HEK293 (cell line): Measurements from ENCODE around the gene SFXN3.
"Not testable (repeated sequence)": the region's sequence is repeated elsewhere in the genome, so short reads cannot be mapped to it uniquely, and the experiment has no call there.

Experiments
- CTCF ChIA-PET: fragments of 350-600 bp; formaldehyde crosslinking; extraction: SDS; loops from one replicate; lab custom pipeline; 2021; ENCODE audit warnings: antibody characterized with exemption; lab: Yijun Ruan, JAX
- POLR2A ChIA-PET: fragments of 300-600 bp; formaldehyde crosslinking; extraction: SDS; loops from one replicate; lab custom pipeline; 2020; ENCODE audit warnings: antibody characterized with exemption, inconsistent platforms; lab: Yijun Ruan, JAX
- H3K27ac ChIP-seq: fragments of 200-500 bp; sonication (Bioruptor generic); 2 replicates; pipeline ENCODE4 v1.5.1; 2014; ENCODE audit warnings: low read depth, low read length, control low read depth, inconsistent platforms; ENCODE audit errors: extremely low read depth
- H3K36me3 ChIP-seq, 2 experiments: fragments of 200-500 bp in 1 of 2; sonication (Bioruptor generic) in 1 of 2; 1 replicate in 1 of 2; 2 replicates in 1 of 2; pipeline ENCODE4 v1.5.1; 2014 to 2017; ENCODE audit warnings: inconsistent platforms in 2 of 2, low read length in 2 of 2; ENCODE audit not compliant: control insufficient read depth in 2 of 2, insufficient read depth in 1 of 2
- H3K4me1 ChIP-seq: fragments of 200-500 bp; sonication (Bioruptor generic); 2 replicates; pipeline ENCODE4 v1.5.1; 2014; ENCODE audit warnings: mild to moderate bottlenecking, low read length, inconsistent platforms; ENCODE audit not compliant: control insufficient read depth, insufficient read depth
- H3K4me3 ChIP-seq: 2 replicates; pipeline ENCODE4 v1.5.1; 2011; ENCODE audit warnings: low read depth, mild to moderate bottlenecking, control low read depth, low read length, moderate library complexity
- H3K9me3 ChIP-seq: fragments of 200-500 bp; sonication (Bioruptor generic); 2 replicates; pipeline ENCODE4 v1.5.1; 2014; ENCODE audit warnings: low read depth, low read length, inconsistent platforms; ENCODE audit not compliant: control insufficient read depth, insufficient read depth
- BCL11A ChIP-seq: fragments of 450-650 bp; formaldehyde crosslinking; IDR thresholded peaks from 2 replicates; pipeline ENCODE4 v1.5.1; 2016; ENCODE audit warnings: low read depth, missing biosample characterization, missing genetic modification characterization
- HOXA7 ChIP-seq: sonication (generic); formaldehyde crosslinking; IDR thresholded peaks from 2 replicates; pipeline ENCODE4 v1.8.1; 2022; ENCODE audit warnings: missing genetic modification reagents, borderline replicate concordance
- PRDM10 ChIP-seq: fragments of 450-650 bp; formaldehyde crosslinking; IDR thresholded peaks from 2 replicates; pipeline ENCODE4 v1.5.1; 2016; ENCODE audit warnings: missing biosample characterization, missing genetic modification characterization
- RBAK ChIP-seq: fragments of 450-650 bp; formaldehyde crosslinking; IDR thresholded peaks from 2 replicates; pipeline ENCODE4 v1.5.1; 2016; ENCODE audit warnings: missing biosample characterization, missing genetic modification characterization
- REST ChIP-seq: fragments of 450-650 bp; formaldehyde crosslinking; IDR thresholded peaks from 2 replicates; pipeline ENCODE4 v1.5.1; 2016; ENCODE audit warnings: missing biosample characterization, missing genetic modification characterization
- SCRT1 ChIP-seq: fragments of 450-650 bp; formaldehyde crosslinking; IDR thresholded peaks from 2 replicates; pipeline ENCODE4 v1.5.1; 2016; ENCODE audit warnings: missing biosample characterization, missing genetic modification characterization, borderline replicate concordance
- ZBTB20 ChIP-seq: fragments of 450-650 bp; formaldehyde crosslinking; IDR thresholded peaks from 2 replicates; pipeline ENCODE4 v1.5.1; 2016; ENCODE audit warnings: missing biosample characterization, missing genetic modification characterization
- ZFP37 ChIP-seq: fragments of 450-650 bp; formaldehyde crosslinking; IDR thresholded peaks from 2 replicates; pipeline ENCODE4 v1.5.1; 2016; ENCODE audit warnings: missing biosample characterization, missing genetic modification characterization
- ZNF19 ChIP-seq: fragments of 450-650 bp; formaldehyde crosslinking; IDR thresholded peaks from 2 replicates; pipeline ENCODE4; 2016; ENCODE audit warnings: missing biosample characterization, missing genetic modification characterization, low read depth
- ZNF202 ChIP-seq: fragments of 450-650 bp; formaldehyde crosslinking; IDR thresholded peaks from 2 replicates; pipeline ENCODE4 v1.5.1; 2016; ENCODE audit warnings: missing biosample characterization, missing genetic modification characterization, borderline replicate concordance
- ZNF274 ChIP-seq, 2 experiments: fragments of 200-500 bp in 1 of 2; fragments of 450-650 bp in 1 of 2; sonication (Bioruptor generic) in 1 of 2; formaldehyde crosslinking in 1 of 2; IDR thresholded peaks; 2 replicates each; pipeline versions ENCODE4 v1.5.1 to v1.6.1; 2014 to 2016; ENCODE audit warnings: borderline replicate concordance in 1 of 2, inconsistent platforms in 1 of 2, low read length in 1 of 2, missing biosample characterization in 1 of 2, missing genetic modification characterization in 1 of 2
- ZNF302 ChIP-seq: fragments of 450-650 bp; formaldehyde crosslinking; IDR thresholded peaks from 2 replicates; pipeline ENCODE4 v1.5.1; 2016; ENCODE audit warnings: missing biosample characterization, missing genetic modification characterization, low read depth
- ZNF350 ChIP-seq: fragments of 450-650 bp; formaldehyde crosslinking; IDR thresholded peaks from 2 replicates; pipeline ENCODE4 v1.5.0; 2017; ENCODE audit warnings: missing biosample characterization, mild to moderate bottlenecking, missing genetic modification characterization
- ZNF391 ChIP-seq: fragments of 450-650 bp; formaldehyde crosslinking; IDR thresholded peaks from 2 replicates; pipeline ENCODE4 v1.5.1; 2016; ENCODE audit warnings: low read depth, missing biosample characterization, missing genetic modification characterization, borderline replicate concordance
- ZNF48 ChIP-seq: fragments of 450-650 bp; formaldehyde crosslinking; IDR thresholded peaks from 2 replicates; pipeline ENCODE4 v1.5.1; 2016; ENCODE audit warnings: missing biosample characterization, missing genetic modification characterization
- ZNF561 ChIP-seq: fragments of 450-650 bp; IDR thresholded peaks from 2 replicates; pipeline ENCODE4 v1.5.1; 2018; ENCODE audit warnings: missing biosample characterization, missing genetic modification characterization, borderline replicate concordance
- ZSCAN16 ChIP-seq: fragments of 450-650 bp; formaldehyde crosslinking; IDR thresholded peaks from 2 replicates; pipeline ENCODE4 v1.5.1; 2016; ENCODE audit warnings: missing biosample characterization, missing genetic modification characterization

Gene SFXN3

GRCh38 chr10:101032637-101033224, 1.7 kb downstream of the SFXN3 start (continued):
- TF ChIP-seq REST (tag by site-specific recombination) (no peak), ZNF350 (tag by site-specific recombination) (no peak), SCRT1 (no peak), ZNF561 (tag by site-specific recombination) (no peak), ZSCAN16 (tag by site-specific recombination) (no peak), BCL11A (tag by site-specific recombination) (no peak), RBAK (tag by site-specific recombination) (no peak), ZNF19 (no peak), HOXA7 (CRISPR knock-in tag) (no peak), ZNF391 (tag by site-specific recombination) (no peak), ZFP37 (tag by site-specific recombination) (0 out of 2 replicates have a peak, but pooled peaks have one; percentile 68), ZNF202 (no peak), ZBTB20 (peak; percentile 77; the same call in 1 of the 2 replicates), ZNF302 (no peak), ZNF48 (tag by site-specific recombination) (no peak)

GRCh38 chr10:101033276-101033675, 2.2 kb downstream of the SFXN3 start:
- POLR2A ChIA-PET: interaction anchor here (1.0 kb wide), 1 partner anchor 10 kb away, joined by 4 read pairs; no protein-coding TSS in a partner anchor
- TF ChIP-seq PRDM10 (tag by site-specific recombination) (peak; percentile 48; the same call in 1 of the 2 replicates), ZNF274 (IDR thresholded peaks at IDR 0.05; ENCODE audit: low read length) (no peak), ZNF274 (tag by site-specific recombination; IDR thresholded peaks at IDR 0.05; ENCODE audit: borderline replicate concordance) (no peak)
- Histone ChIP-seq H3K9me3 (no peaks in the 10 kb centered on the region), H3K36me3 (peaks cover 0 to 19% of the 10 kb centered on the region in 2 experiments; a peak in 1 of 3 replicates), H3K4me3 (no peak overlapping the region), H3K4me1 (peaks cover 18% of the 10 kb centered on the region), H3K27ac (no peak overlapping the region)
- CTCF ChIA-PET: interaction anchor here (0.8 to 2.7 kb wide), 3 partner anchors 8 to 27 kb away, joined by 3 to 12 read pairs (median 4); no protein-coding TSS in a partner anchor

- H3K9me3 ChIP-seq, H3K27ac ChIP-seq, H3K4me3 ChIP-seq: not testable (repeated sequence)
- ChIA-PET POLR2A (interaction anchor here (0.5 kb wide), 1 partner anchor 455 kb away, joined by 3 read pairs; no protein-coding TSS in a partner anchor), CTCF (interaction anchor here (1.0 to 2.7 kb wide), 4 partner anchors 16 to 40 kb away, joined by 3 to 17 read pairs (median 8); no protein-coding TSS in a partner anchor)
- Histone ChIP-seq H3K36me3 (peaks cover 0 to 19% of the 10 kb centered on the region in 2 experiments; a peak in 1 of 3 replicates), H3K4me1 (peaks cover 18% of the 10 kb centered on the region)
These were observed 3.4 kb downstream of the SFXN3 start for GRCh38 chr10:101034404-101034803.
